Iris pigment epithelial cell (primary cell): ENCODE data around the gene PIK3R3.
"Not testable (repeated sequence)": the region's sequence is repeated elsewhere in the genome, so short reads cannot be mapped to it uniquely, and the experiment has no call there.

Experiments used
- DNase-seq: peaks from one replicate; pipeline ENCODE4 v3.0.0-alpha.2; 2011; ENCODE audit warnings: low read depth

The PIK3R3 gene

DNA sequence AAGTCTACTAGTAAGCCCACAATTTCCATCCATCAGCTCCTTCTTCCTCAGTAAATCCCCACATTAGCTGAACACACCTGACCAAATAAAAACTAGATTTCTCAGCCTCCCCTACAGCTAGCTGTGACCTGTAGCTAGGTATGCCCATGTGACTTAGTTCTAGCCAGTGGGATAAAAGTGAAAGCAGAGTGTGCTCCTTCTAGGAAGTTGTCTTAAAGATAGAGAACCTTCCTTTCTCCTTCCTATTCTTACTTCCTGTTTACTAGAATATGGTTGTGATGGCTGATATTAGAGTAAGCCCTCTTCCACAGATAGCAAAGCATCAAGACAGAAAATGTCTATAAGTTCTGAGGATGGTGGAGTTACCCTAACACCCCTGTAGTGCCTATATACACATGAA is 67.0 kb downstream of the PIK3R3 start:
- no peak for DNase-seq

GRCh38 chr1:46064708-46065107 is 67.7 kb downstream of the PIK3R3 start:
- no peak for DNase-seq

- peak; percentile 45 for DNase-seq
Observed at GRCh38 chr1:46062651-46063319, 69.6 kb downstream of the PIK3R3 start.

- DNase-seq: no peak
Observed at GRCh38 chr1:46061146-46061545, 71.3 kb downstream of the PIK3R3 start.

DNA sequence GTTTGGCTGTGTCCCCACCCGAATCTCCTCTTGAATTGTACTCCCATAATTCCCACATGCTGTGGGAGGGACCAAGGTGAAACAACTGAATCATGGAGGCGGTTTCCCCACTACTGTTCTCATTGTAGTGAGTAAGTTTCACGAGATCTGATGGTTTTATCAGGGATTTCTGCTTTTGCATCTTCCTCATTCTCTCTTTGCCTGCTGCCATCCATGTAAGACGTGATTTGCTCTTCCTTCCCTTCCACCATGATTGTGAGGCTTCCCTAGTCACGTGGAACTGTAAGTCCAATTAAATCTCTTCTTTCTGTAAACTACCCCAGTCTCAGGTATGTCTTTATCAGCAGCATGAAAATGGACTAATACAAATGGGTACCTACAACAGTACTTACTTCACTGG is 73.5 kb downstream of the PIK3R3 start:
- DNase-seq: no peak

DNA sequence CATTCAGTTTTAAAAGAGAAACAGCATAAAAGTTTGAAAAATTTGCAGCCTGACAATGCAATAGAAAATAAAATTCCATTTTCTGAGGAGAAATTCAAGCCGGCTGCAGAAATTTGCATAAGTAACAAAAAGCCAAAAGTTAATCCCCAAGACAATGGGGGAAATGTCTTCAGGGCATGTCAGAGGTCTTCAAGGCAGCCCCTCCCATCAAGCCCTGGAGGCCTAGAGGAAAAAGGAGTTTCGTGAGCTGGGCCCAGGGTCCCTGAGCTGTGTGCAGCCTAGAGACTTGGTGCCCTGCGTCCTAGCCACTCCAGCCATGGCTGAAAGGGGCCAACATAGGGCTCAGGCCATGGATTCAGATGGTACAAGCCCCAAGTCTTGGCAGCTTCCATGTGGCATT is 74.6 kb downstream of the PIK3R3 start:
- DNase-seq: no peak

- DNase-seq: not testable (repeated sequence)
Observed at GRCh38 chr1:46057215-46057614, 75.2 kb downstream of the PIK3R3 start.

DNA sequence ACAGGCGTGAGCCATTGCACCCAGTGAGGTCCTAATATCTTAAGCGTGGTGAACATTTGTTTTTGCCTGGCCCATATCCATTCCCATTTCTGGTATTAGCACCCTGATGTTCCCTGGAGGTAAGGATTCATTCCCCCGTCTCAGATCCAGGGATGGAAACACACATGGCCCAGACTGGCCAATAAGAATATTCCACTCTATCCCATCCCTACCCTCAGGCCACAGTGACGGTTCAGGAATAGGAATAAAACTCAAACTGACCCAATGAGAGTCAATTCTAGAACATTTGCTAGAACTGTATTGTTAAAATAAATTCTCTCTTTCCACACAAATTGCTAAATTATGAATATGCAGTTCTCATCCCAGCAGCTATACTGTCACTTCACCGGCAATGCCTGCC is 76.1 kb downstream of the PIK3R3 start:
- DNase-seq: no peak

DNA sequence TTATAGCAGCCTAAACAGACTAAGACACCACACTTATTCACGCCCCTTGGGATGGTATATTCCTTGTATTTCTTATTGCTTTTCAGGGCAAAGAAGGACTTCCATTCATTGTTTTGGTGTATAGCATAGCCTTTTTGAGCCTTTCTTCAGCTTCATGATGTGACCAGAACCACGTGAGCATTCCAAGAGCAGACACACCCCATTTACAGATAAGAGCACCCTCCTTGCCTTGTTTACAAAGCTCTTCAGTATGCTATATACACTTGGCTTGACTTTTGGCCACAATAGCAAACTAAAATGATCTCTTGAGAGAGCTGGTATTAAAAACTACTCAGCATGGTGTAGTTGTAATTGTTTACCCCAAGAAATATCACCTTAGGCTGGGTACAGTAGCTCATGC is 78.7 kb downstream of the PIK3R3 start:
- DNase-seq: peak; percentile 34

DNA sequence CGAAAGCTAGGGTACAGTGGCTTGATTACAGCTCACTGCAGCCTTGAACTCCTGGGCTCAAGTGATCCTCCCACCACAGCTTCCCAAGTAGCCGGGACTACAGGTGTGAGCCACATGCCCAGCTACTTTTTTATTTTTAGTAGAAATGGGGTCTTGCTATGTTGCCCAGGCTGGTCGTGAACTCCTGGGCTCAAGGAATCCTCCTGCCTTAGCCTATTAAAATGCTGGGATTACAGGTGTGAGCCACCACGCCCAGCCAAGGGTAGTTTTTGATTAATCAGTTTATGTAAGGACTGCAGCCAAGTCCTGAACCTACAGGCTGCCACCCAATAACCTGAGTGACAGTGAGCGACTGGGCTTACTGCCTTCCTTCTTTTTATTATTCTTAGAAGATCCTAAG is 88.3 kb downstream of the PIK3R3 start:
- no peak for DNase-seq

DNA sequence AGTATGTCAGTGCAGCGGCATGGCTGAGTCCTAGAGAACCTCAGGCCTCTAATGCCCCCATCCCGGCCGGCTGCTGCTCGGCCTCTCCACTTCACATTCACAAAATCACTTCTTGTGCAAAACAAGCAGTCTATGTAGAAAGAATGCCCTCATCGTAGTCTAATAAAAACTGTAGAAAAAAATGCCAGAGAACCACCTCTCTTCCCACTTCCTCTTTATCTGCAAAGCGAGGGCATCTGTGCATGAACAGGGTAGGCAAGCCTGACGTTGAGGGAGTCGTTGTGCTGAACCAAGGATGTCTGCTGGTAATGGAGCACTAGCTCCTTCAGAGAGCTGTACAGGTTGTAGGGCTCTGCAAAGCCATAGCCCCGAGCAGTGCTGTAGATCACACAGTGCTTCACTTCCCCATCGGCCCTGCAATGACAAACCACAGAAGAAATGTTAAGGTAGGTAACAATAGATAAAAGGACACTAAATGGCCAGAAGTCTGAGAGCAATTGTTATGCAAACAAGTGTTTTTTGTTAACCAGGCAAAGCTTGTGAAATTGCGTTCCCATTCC is 88.9 kb downstream of the PIK3R3 start:
- DNase-seq: no peak

- DNase-seq: no peak
Observed at GRCh38 chr1:46041974-46042373, 90.5 kb downstream of the PIK3R3 start.

- DNase-seq: no peak
Observed at GRCh38 chr1:46041551-46041950, 90.9 kb downstream of the PIK3R3 start.

DNA sequence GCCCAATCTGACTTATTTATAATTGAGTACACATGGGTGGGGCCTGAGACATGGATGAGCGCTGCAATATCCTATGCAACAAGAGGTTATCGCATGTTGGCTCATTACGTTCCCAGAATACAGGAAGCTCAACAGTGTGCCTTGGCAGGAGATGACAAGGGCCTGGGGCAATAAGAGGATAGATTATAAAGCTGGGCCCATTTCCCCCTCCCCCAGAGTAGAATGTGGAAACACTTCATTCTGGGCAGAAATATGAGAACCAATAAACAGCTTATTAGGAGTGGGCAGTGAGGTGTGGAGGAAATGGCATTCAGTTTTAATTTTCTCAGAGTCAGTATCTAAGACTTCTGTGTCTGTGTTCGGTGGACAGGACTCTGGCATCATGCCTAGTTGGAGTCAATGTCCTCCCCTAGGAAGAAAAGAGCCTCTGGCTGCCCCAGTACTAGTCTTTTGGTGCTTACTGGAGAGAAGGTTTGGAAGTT is 92.8 kb downstream of the PIK3R3 start:
- peak; percentile 55 for DNase-seq

DNA sequence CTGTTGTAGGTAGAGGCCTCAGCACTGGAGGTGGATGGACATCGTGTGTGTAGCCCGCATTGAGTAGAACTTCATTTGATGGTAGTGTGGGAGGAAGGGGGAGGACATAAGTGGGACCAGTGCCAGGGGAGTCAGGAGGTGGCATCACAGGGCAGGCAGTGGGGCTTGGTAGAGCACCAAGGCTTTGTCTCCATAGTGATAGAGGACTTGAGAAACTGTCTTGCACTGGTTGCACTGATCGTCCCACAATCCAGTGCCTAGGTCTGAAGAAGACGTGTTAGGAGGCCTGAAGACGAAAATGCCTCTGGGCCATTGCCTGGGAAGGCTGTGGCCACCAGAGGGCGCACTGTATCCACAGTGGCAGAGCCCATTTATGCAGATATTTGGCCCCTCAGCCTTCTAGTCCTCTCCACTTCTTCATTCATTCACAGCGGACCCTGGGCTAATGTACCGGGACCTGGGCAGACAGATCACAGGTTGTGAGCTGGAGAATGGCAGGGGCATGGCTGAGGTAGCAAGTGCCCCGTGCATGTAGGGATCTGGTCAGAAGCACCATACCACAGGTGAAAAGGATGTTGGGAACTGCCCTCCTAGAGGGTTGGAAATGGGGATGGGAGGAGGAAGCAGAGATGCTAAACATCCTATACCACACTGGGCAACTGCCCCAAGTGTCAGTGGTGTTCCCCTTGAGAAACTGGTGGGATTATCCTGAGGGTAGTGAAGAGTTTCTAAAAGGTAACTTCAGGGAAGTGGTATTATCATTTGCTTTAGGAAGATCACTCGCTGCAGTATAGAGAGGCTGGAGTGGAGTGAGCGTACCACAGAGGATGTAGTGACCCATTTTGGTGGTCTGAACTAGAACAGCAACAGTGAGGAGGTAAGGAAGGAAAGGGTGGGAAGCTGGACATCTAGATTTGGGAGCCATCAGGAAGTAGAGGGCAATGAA is 95.3 kb downstream of the PIK3R3 start:
- peak; percentile 77 for DNase-seq

GRCh38 chr1:46034601-46035516 is 97.6 kb downstream of the PIK3R3 start:
- no peak for DNase-seq

DNA sequence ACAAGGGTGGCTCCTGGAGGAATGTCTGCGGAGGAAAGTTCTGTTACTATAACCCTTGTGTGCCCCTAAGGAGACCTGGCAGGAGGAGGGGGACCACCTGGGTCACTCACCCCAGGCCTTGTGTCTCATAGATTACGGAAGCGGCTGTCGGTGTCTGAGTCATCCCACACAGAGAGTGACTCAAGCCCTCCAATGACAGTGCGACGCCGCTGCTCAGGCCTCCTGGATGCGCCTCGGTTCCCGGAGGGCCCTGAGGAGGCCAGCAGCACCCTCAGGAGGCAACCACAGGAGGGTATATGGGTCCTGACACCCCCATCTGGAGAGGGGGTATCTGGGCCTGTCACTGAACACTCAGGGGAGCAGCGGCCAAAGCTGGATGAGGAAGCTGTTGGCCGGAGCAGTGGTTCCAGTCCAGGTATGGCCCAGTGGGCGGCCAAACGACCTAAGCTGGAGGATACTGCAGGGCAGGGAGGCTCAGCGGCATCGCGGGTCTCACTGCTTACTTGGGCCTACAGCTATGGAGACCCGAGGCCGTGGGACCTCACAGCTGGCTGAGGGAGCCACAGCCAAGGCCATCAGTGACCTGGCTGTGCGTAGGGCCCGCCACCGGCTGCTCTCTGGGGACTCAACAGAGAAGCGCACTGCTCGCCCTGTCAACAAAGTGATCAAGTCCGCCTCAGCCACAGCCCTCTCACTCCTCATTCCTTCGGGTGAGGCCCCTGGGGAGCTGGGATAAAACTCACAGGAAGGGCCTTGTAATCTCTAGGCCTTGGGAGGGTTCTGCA is 101.4 kb downstream of the PIK3R3 start:
- DNase-seq: peak; percentile 32

DNA sequence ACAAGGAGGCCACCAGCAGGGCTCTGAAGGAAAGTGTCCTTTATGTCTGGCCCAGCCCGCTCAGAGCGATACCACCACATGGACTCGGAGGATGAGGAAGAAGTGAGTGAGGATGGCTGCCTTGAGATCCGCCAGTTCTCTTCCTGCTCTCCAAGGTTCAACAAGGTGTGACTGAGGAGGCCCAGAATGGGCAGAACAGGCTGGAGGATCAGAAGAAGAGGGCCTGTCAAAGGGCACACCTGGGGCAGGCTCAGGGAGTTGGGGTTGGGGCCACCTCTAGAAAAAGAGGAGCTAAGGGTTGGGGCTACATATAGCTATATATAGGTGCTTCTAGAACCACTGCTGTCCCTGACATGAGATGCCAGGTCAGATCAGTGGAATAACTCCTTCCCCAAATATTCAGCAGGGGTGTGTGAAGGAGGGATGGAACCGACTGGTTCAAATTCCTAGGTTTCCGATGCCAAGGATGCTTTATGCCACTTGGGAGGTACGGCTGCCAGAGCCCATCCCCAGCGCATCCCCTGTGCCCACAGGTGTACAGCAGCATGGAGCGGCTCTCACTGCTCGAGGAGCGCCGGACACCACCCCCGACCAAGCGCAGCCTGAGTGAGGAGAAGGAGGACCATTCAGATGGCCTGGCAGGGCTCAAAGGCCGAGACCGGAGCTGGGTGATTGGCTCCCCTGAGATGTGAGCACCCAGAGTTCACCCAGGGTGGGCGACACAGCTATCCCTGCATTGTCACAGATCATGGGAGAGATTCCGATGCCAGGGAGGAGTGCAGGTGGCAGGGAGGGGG is 102.2 kb downstream of the PIK3R3 start:
- DNase-seq: no peak

DNA sequence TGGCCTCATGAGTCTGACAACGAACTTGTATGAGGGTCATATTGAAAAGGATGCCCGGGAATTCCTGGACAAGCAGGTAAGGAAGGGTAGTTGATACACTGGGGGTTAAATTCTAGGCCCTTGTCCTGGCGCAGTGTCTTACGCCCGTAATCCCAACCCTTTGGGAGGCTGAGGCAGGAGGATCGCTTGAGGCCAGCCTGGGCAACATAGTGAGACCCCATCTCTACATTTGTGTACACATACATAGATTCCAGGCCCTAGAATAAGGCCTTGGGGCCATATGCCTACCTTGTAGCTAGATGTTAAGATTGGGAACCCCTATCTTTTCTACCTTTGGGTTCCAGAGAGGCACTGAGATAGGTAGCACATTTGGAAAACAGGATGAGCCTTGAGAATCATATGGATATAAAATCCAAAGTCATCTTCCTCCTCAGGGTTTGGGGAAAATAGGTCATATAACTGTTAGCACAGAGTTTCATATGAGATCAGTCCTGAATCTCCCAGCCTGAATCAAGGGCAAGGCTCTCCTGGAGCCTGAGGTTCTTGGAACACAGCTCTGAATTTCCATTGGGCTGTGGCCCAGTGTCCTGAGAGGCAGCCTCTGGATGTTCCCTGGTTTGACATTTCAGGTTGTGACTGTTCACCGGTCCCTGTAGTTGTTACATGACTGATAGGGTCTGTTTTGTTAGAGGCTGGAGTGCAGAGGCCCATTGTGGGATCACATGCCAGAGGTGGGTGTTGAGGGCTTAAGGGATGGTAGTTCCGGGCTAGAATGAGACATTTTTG is 104.4 kb downstream of the PIK3R3 start:
- DNase-seq: no peak
